ENCODE results near the gene POLA1. TPM values are rescaled to one million over a fixed set of nuclear protein-coding genes. Genes with fewer than 3 reads are reported as not detected.
A peak's percentile ranks its signal among the peaks of the same experiment; 100 is the strongest.

The POLA1 gene
- polyA plus RNA-seq, 1 donor from 2014 or later, result 5.8 TPM

- Histone ChIP-seq H3K36me3 (ENCODE audit: insufficient read depth, low read length) (no peaks in the 10 kb centered on the region), H3K4me2 (ENCODE audit: low read length) (peak overlapping the region; percentile 51), H3K4me3 (ENCODE audit: low read length) (peak overlapping the region; percentile 74), H2AFZ (ENCODE audit: low read depth, low read length) (no peak overlapping the region), H3K27me3 (ENCODE audit: insufficient read depth, low read depth, low read length) (no peaks in the 10 kb centered on the region), H4K20me1 (ENCODE audit: insufficient read depth) (no peaks in the 10 kb centered on the region), H3K9me2 (ENCODE audit: insufficient read depth, low read length) (no peaks in the 10 kb centered on the region), H3K27ac (ENCODE audit: low read length) (no peak overlapping the region), H3K79me2 (replicated peaks; ENCODE audit: insufficient read depth, low read length) (no peaks in the 10 kb centered on the region), H3F3A (ENCODE audit: insufficient read depth, low read length, poor library complexity, severe bottlenecking) (no peaks in the 10 kb centered on the region), H3K9ac (ENCODE audit: low read length) (no peak overlapping the region), H3K9me3 (ENCODE audit: low read length) (no peaks in the 10 kb centered on the region)
- TF ChIP-seq EP300 (conservative IDR thresholded peaks at IDR 0.05; ENCODE audit: poor library complexity, severe bottlenecking) (no peak), POLR2AphosphoS5 (IDR thresholded peaks at IDR 0.05) (no peak), REST (IDR thresholded peaks at IDR 0.05; ENCODE audit: borderline replicate concordance) (no peak), SMC3 (conservative IDR thresholded peaks at IDR 0.05; ENCODE audit: poor library complexity) (no peak), TAF1 (IDR thresholded peaks at IDR 0.05; ENCODE audit: low read depth) (no peak), EZH2 (IDR thresholded peaks at IDR 0.05; ENCODE audit: borderline replicate concordance, insufficient read depth, low read length, poor library complexity, severe bottlenecking) (no peak), CTCF (IDR thresholded peaks at IDR 0.05; ENCODE audit: poor library complexity, severe bottlenecking) (no peak), RAD21 (conservative IDR thresholded peaks at IDR 0.05) (no peak), MXI1 (conservative IDR thresholded peaks at IDR 0.05; ENCODE audit: poor library complexity, severe bottlenecking) (no peak)
Measured at GRCh38 chrX:24692305-24692704, 1.4 kb upstream of the POLA1 start.

- Histone ChIP-seq H3K4me2 (ENCODE audit: low read length) (no peak overlapping the region), H3K36me3 (ENCODE audit: insufficient read depth, low read length) (no peaks in the 10 kb centered on the region), H3K27ac (ENCODE audit: low read length) (no peak overlapping the region), H2AFZ (ENCODE audit: low read depth, low read length) (no peak overlapping the region), H3K79me2 (replicated peaks; ENCODE audit: insufficient read depth, low read length) (no peaks in the 10 kb centered on the region), H3K27me3 (ENCODE audit: insufficient read depth, low read depth, low read length) (no peaks in the 10 kb centered on the region), H3K9me3 (ENCODE audit: low read length) (no peaks in the 10 kb centered on the region), H3K4me3 (ENCODE audit: low read length) (peak overlapping the region; percentile 74), H3K9ac (ENCODE audit: low read length) (no peak overlapping the region), H3K9me2 (ENCODE audit: insufficient read depth, low read length) (no peaks in the 10 kb centered on the region), H4K20me1 (ENCODE audit: insufficient read depth) (no peaks in the 10 kb centered on the region), H3F3A (ENCODE audit: insufficient read depth, low read length, poor library complexity, severe bottlenecking) (no peaks in the 10 kb centered on the region)
- TF ChIP-seq REST (IDR thresholded peaks at IDR 0.05; ENCODE audit: borderline replicate concordance), result no peak
- TF ChIP-seq RAD21 (conservative IDR thresholded peaks at IDR 0.05), result no peak
- no peak for TF ChIP-seq TAF1 (IDR thresholded peaks at IDR 0.05; ENCODE audit: low read depth)
- no peak for TF ChIP-seq CTCF (IDR thresholded peaks at IDR 0.05; ENCODE audit: poor library complexity, severe bottlenecking)
- no peak for TF ChIP-seq MXI1 (conservative IDR thresholded peaks at IDR 0.05; ENCODE audit: poor library complexity, severe bottlenecking)
- no peak for TF ChIP-seq EP300 (conservative IDR thresholded peaks at IDR 0.05; ENCODE audit: poor library complexity, severe bottlenecking)
- no peak for TF ChIP-seq SMC3 (conservative IDR thresholded peaks at IDR 0.05; ENCODE audit: poor library complexity)
Measured at GRCh38 chrX:24694825-24695224, 1.1 kb downstream of the POLA1 start.
